ENCODE measurements around the gene SLC6A19.

- TF ChIP-seq CTCF (IDR thresholded peaks at IDR 0.05) (no peak), NFATC4 (CRISPR knock-in tag; IDR thresholded peaks at IDR 0.05) (no peak), KAT7 (CRISPR knock-in tag; IDR thresholded peaks at IDR 0.05; ENCODE audit: borderline replicate concordance) (no peak), ELF4 (CRISPR knock-in tag; IDR thresholded peaks at IDR 0.05; ENCODE audit: low read depth) (no peak), ZNF219 (CRISPR knock-in tag; IDR thresholded peaks at IDR 0.05; ENCODE audit: borderline replicate concordance) (no peak), ZNF138 (CRISPR knock-in tag; conservative IDR thresholded peaks at IDR 0.05) (no peak)
- TF ChIP-seq, protein P1, sequence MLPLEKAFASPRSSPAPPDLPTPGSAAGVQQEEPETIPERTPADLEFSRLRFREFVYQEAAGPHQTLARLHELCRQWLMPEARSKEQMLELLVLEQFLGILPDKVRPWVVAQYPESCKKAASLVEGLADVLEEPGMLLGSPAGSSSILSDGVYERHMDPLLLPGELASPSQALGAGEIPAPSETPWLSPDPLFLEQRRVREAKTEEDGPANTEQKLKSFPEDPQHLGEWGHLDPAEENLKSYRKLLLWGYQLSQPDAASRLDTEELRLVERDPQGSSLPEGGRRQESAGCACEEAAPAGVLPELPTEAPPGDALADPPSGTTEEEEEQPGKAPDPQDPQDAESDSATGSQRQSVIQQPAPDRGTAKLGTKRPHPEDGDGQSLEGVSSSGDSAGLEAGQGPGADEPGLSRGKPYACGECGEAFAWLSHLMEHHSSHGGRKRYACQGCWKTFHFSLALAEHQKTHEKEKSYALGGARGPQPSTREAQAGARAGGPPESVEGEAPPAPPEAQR (CRISPR knock-in tag; IDR thresholded peaks at IDR 0.05): no peak
- TF ChIP-seq, protein P2, sequence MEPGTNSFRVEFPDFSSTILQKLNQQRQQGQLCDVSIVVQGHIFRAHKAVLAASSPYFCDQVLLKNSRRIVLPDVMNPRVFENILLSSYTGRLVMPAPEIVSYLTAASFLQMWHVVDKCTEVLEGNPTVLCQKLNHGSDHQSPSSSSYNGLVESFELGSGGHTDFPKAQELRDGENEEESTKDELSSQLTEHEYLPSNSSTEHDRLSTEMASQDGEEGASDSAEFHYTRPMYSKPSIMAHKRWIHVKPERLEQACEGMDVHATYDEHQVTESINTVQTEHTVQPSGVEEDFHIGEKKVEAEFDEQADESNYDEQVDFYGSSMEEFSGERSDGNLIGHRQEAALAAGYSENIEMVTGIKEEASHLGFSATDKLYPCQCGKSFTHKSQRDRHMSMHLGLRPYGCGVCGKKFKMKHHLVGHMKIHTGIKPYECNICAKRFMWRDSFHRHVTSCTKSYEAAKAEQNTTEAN (CRISPR knock-in tag; IDR thresholded peaks at IDR 0.05): no peak
Measured at GRCh38 chr5:1195439-1195838, 6.0 kb upstream of the SLC6A19 start.
